H9 (cell line): ENCODE measurements around the gene LRRC61. TPM values are rescaled to one million over a fixed set of nuclear protein-coding genes. Genes with fewer than 3 reads are reported as not detected.

Experiments
- DNase-seq: peaks from one replicate; pipeline ENCODE4 v3.0.0-alpha.2; 2017
- H2AFZ ChIP-seq: one replicate; pipeline ENCODE4 v1.6.1; 2013; ENCODE audit warnings: mild to moderate bottlenecking, low read length, control low read depth, moderate library complexity
- H2AK5ac ChIP-seq: 2 replicates; pipeline ENCODE4 v1.6.1; 2013; ENCODE audit warnings: low read length, control low read depth, mixed read lengths; ENCODE audit not compliant: insufficient read length
- H2BK120ac ChIP-seq: one replicate; pipeline ENCODE4 v1.6.1; 2013; ENCODE audit warnings: low read depth, mild to moderate bottlenecking, low read length, control low read depth, inconsistent platforms; ENCODE audit not compliant: poor library complexity, severe bottlenecking
- H2BK12ac ChIP-seq: 2 replicates; pipeline ENCODE4 v1.6.1; 2013; ENCODE audit warnings: low read length, control low read depth, mixed read lengths, low read depth; ENCODE audit not compliant: insufficient read length
- H2BK15ac ChIP-seq: 2 replicates; pipeline ENCODE4 v1.6.1; 2013; ENCODE audit warnings: low read depth, low read length, control low read depth
- H2BK20ac ChIP-seq: one replicate; pipeline ENCODE4 v1.6.1; 2013; ENCODE audit warnings: low read depth, mild to moderate bottlenecking, low read length, control low read depth, inconsistent platforms; ENCODE audit not compliant: poor library complexity, severe bottlenecking
- H2BK5ac ChIP-seq: 2 replicates; pipeline ENCODE4 v1.6.1; 2013; ENCODE audit warnings: low read length, control low read depth, mixed read lengths; ENCODE audit not compliant: insufficient read length
- H3K14ac ChIP-seq: 2 replicates; pipeline ENCODE4 v1.6.1; 2013; ENCODE audit warnings: low read length, control low read depth; ENCODE audit not compliant: insufficient read depth
- H3K18ac ChIP-seq: 2 replicates; pipeline ENCODE4 v1.6.1; 2013; ENCODE audit warnings: low read depth, mild to moderate bottlenecking, mixed read lengths, low read length, control low read depth; ENCODE audit not compliant: insufficient read length
- H3K23ac ChIP-seq: 2 replicates; pipeline ENCODE4 v1.6.1; 2013; ENCODE audit warnings: low read length, control low read depth, mixed read lengths, low read depth; ENCODE audit not compliant: insufficient read length
- H3K23me2 ChIP-seq: 2 replicates; pipeline ENCODE4 v1.6.1; 2013; ENCODE audit warnings: low read depth, mild to moderate bottlenecking, mixed read lengths, low read length, control low read depth; ENCODE audit not compliant: insufficient read length, poor library complexity, severe bottlenecking
- H3K27ac ChIP-seq: 2 replicates; pipeline ENCODE4 v1.5.1; 2013; ENCODE audit warnings: low read length, control low read depth, mixed read lengths, low read depth; ENCODE audit not compliant: insufficient read length
- H3K27me3 ChIP-seq: 2 replicates; pipeline ENCODE4 v1.6.1; 2013; ENCODE audit warnings: low read length, control low read depth, inconsistent platforms; ENCODE audit not compliant: insufficient read depth
- H3K4ac ChIP-seq: 2 replicates; pipeline ENCODE4 v1.6.1; 2013; ENCODE audit warnings: low read depth, mild to moderate bottlenecking, control low read depth, inconsistent platforms, low read length, moderate library complexity
- H3K4me1 ChIP-seq: 2 replicates; pipeline ENCODE4 v1.6.1; 2013; ENCODE audit warnings: low read length, control low read depth, inconsistent platforms; ENCODE audit not compliant: insufficient read depth
- H3K4me2 ChIP-seq: 2 replicates; pipeline ENCODE4 v1.6.1; 2013; ENCODE audit warnings: low read length, control low read depth, mixed read lengths; ENCODE audit not compliant: insufficient read length, insufficient read depth
- H3K56ac ChIP-seq: 2 replicates; pipeline ENCODE4 v1.6.1; 2013; ENCODE audit warnings: low read depth, mild to moderate bottlenecking, mixed read lengths, low read length, control low read depth; ENCODE audit not compliant: insufficient read length
- H3K79me1 ChIP-seq: 2 replicates; pipeline ENCODE4 v1.6.1; 2013; ENCODE audit warnings: low read depth, mild to moderate bottlenecking, moderate library complexity, low read length, control low read depth, inconsistent platforms; ENCODE audit not compliant: insufficient read depth, poor library complexity, severe bottlenecking
- H3K79me2 ChIP-seq: 2 replicates; pipeline ENCODE4 v1.6.1; 2013; ENCODE audit warnings: low read length, control low read depth, inconsistent platforms; ENCODE audit not compliant: insufficient read depth
- H3K9ac ChIP-seq: 2 replicates; pipeline ENCODE4 v1.6.1; 2013; ENCODE audit warnings: low read length, control low read depth, mixed read lengths; ENCODE audit not compliant: insufficient read length; ENCODE audit errors: extremely low read depth
- H3K9me3 ChIP-seq: one replicate; pipeline ENCODE4 v1.6.1; 2013; ENCODE audit warnings: low read depth, low read length, inconsistent platforms; ENCODE audit not compliant: control insufficient read depth
- H3T11ph ChIP-seq: one replicate; pipeline ENCODE4 v1.6.1; 2013; ENCODE audit warnings: mild to moderate bottlenecking, low read length, control low read depth, inconsistent platforms
- H4K20me1 ChIP-seq: one replicate; pipeline ENCODE4 v1.6.1; 2013; ENCODE audit not compliant: control insufficient read depth, insufficient read length, insufficient read depth
- H4K5ac ChIP-seq: 2 replicates; pipeline ENCODE4 v1.6.1; 2013; ENCODE audit warnings: low read depth, mild to moderate bottlenecking, mixed read lengths, low read length, control low read depth; ENCODE audit not compliant: insufficient read length
- H4K8ac ChIP-seq: replicated peaks from 2 replicates; pipeline ENCODE4 v1.6.1; 2013; ENCODE audit warnings: low read length, control low read depth, mixed read lengths, low read depth; ENCODE audit not compliant: insufficient read length
- H4K91ac ChIP-seq: 2 replicates; pipeline ENCODE4 v1.6.1; 2013; ENCODE audit warnings: low read depth, mild to moderate bottlenecking, moderate library complexity, mixed read lengths, low read length, control low read depth; ENCODE audit not compliant: insufficient read length
- H3K27ac Mint-ChIP-seq, 3 experiments: 2 replicates in 2 of 3; 3 replicates in 1 of 3; pipeline ENCODE4 v1.8.0; 2020 to 2021; ENCODE audit warnings: mixed read lengths in 3 of 3, mild to moderate bottlenecking in 1 of 3, moderate library complexity in 1 of 3
- H3K27me3 Mint-ChIP-seq: 2 replicates; pipeline ENCODE4 v1.8.0; 2021; ENCODE audit warnings: low read depth, mild to moderate bottlenecking, moderate library complexity, mixed read lengths
- H3K36me3 Mint-ChIP-seq, 3 experiments: 2 replicates in 2 of 3; 3 replicates in 1 of 3; pipeline ENCODE4 v1.8.0; 2020 to 2021; ENCODE audit warnings: low read depth in 3 of 3, mixed read lengths in 3 of 3; ENCODE audit not compliant: insufficient read depth in 1 of 3
- H3K4me1 Mint-ChIP-seq, 2 experiments: 2 replicates each; pipeline ENCODE4 v1.8.0; 2020; ENCODE audit warnings: mixed read lengths in 2 of 2
- H3K4me3 Mint-ChIP-seq, 2 experiments: 2 replicates in 1 of 2; 3 replicates in 1 of 2; pipeline ENCODE4 v1.8.0; 2020 to 2021; ENCODE audit warnings: mild to moderate bottlenecking in 2 of 2, mixed read lengths in 2 of 2, moderate library complexity in 1 of 2
- H3K9me3 Mint-ChIP-seq, 2 experiments: 2 replicates in 1 of 2; 3 replicates in 1 of 2; pipeline ENCODE4 v1.8.0; 2020; ENCODE audit warnings: mild to moderate bottlenecking in 2 of 2, mixed read lengths in 2 of 2, moderate library complexity in 1 of 2
- CTCF ChIP-seq: fragments of 200-600 bp; sonication (generic); conservative IDR thresholded peaks from 3 replicates; pipeline ENCODE4 v1.8.0; 2021; ENCODE audit warnings: antibody characterized with exemption, mild to moderate bottlenecking
- WGBS: extraction: QIAGEN DNeasy Blood & Tissue Kit; methylation state at CpG from one replicate; pipeline ENCODE4 v1.1.7; 2013; ENCODE audit warnings: missing lambda C conversion rate, low lambda C conversion rate, mixed read lengths; ENCODE audit not compliant: insufficient read length; ENCODE audit errors: extremely low coverage; 5-methylcytosine and 5-hydroxymethylcytosine counted together
- total RNA-seq: library from RNA; stranded (reverse); gene quantifications from 2 replicates; pipeline ENCODE4 v1.2.1, GENCODE V29; 2021

LRRC61 gene
- total RNA-seq, 1 experiment from 2014 or later = 24.4 TPM

- Histone ChIP-seq H3K4ac (no peak overlapping the region), H3T11ph (no peak overlapping the region), H4K91ac (no peak overlapping the region), H3K23me2 (no peaks in the 10 kb centered on the region), H2BK15ac (no peak overlapping the region), H3K56ac (no peak overlapping the region), H3K4me1 (0 out of 2 replicates have a peak, but pooled peaks cover 3% of the 10 kb centered on the region), H2BK5ac (no peak overlapping the region), H2AK5ac (no peak overlapping the region), H2BK120ac (no peak overlapping the region), H3K79me2 (no peaks in the 10 kb centered on the region), H3K79me1 (no peaks in the 10 kb centered on the region), H4K20me1 (no peaks in the 10 kb centered on the region), H3K18ac (no peak overlapping the region), H4K8ac (no peak overlapping the region), H3K4me2 (no peak overlapping the region), H3K9ac (no peak overlapping the region), H2BK12ac (no peak overlapping the region), H2BK20ac (no peak overlapping the region), H3K14ac (no peak overlapping the region), H4K5ac (no peak overlapping the region), H3K27ac (no peak overlapping the region), H3K27me3 (no peaks in the 10 kb centered on the region), H2AFZ (no peak overlapping the region), H3K9me3 (no peaks in the 10 kb centered on the region), H3K23ac (no peak overlapping the region)
- Mint-ChIP-seq H3K4me3 (no peak overlapping the region), H3K27me3 (no peaks in the 10 kb centered on the region; the same call in 1 of the 2 replicates), H3K4me1 (peaks cover 10 to 18% of the 10 kb centered on the region in 2 experiments), H3K27ac (no peak overlapping the region), H3K36me3 (peaks cover 0 to 4% (median 0%) of the 10 kb centered on the region in 3 experiments; a peak in 1 of 7 replicates), H3K9me3 (peaks cover 4 to 7% of the 10 kb centered on the region in 2 experiments; a peak in 3 of 5 replicates)
- no CpG with 5 or more reads among the region's 6 CpGs for WGBS
- DNase-seq = no peak
- TF ChIP-seq CTCF = peak; percentile 80
Measured at GRCh38 chr7:150356265-150356897, 33.2 kb downstream of the LRRC61 start.
